ENCODE results near the gene MGA.

DNA sequence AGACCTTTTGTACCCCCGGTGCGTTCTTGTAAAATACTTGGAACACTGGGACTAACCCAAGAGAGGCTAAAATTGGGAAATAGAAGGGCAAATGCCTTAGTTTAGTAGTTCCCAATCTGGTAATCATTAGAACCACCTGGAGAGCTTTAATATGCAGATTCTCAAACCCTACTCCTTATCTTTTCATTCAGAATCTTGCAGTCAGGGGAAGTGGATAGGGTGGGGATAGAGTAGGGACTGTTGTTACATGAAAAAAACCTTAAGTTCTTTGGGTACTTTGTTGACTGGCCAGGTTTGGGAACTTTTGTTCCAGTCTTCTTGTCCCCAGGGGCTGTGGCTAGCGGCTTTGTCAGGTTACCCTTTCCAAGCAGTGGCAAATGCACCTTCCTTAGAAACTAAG, 130.0 kb downstream of the MGA start:
- TF ChIP-seq, protein P1, sequence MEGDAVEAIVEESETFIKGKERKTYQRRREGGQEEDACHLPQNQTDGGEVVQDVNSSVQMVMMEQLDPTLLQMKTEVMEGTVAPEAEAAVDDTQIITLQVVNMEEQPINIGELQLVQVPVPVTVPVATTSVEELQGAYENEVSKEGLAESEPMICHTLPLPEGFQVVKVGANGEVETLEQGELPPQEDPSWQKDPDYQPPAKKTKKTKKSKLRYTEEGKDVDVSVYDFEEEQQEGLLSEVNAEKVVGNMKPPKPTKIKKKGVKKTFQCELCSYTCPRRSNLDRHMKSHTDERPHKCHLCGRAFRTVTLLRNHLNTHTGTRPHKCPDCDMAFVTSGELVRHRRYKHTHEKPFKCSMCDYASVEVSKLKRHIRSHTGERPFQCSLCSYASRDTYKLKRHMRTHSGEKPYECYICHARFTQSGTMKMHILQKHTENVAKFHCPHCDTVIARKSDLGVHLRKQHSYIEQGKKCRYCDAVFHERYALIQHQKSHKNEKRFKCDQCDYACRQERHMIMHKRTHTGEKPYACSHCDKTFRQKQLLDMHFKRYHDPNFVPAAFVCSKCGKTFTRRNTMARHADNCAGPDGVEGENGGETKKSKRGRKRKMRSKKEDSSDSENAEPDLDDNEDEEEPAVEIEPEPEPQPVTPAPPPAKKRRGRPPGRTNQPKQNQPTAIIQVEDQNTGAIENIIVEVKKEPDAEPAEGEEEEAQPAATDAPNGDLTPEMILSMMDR (IDR thresholded peaks at IDR 0.05; ENCODE audit: poor library complexity) = no peak
- TF ChIP-seq EZH2 (IDR thresholded peaks at IDR 0.05; ENCODE audit: borderline replicate concordance) = no peak
- TF ChIP-seq EZH2phosphoT487 (IDR thresholded peaks at IDR 0.05; ENCODE audit: low read depth, severe bottlenecking, unreplicated experiment) = no peak

Data from hepatocyte (in vitro differentiated cells).